Thyroid gland (tissue), 4 donors: ENCODE measurements around the gene PPP2R2B. TPM values are rescaled to one million over a fixed set of nuclear protein-coding genes. Genes with fewer than 3 reads are reported as not detected.

Source experiments
- DNase-seq, 2 donors: peaks; one replicate each; pipeline ENCODE4 v3.0.0-alpha.2; 2019
- H3K27ac ChIP-seq, 3 donors: fragments of 200-600 bp; sonication (generic); 1 replicate in 2 of 3; 2 replicates in 1 of 3; pipeline ENCODE4 v1.5.1; 2016 to 2019; ENCODE audit warnings: mild to moderate bottlenecking in 1 of 3, moderate library complexity in 1 of 3
- H3K27me3 ChIP-seq: fragments of 200-600 bp; sonication (generic); one replicate; pipeline ENCODE4 v1.5.1; 2019
- H3K36me3 ChIP-seq, 2 donors: fragments of 200-600 bp; sonication (generic); one replicate each; pipeline ENCODE4 v1.5.1; 2016 to 2019
- H3K4me1 ChIP-seq, 2 donors: fragments of 200-600 bp; sonication (generic); one replicate each; pipeline ENCODE4 v1.5.1; 2017 to 2019
- H3K4me3 ChIP-seq, 3 donors: fragments of 200-600 bp; sonication (generic); replicated peaks in 1 of 3; 1 replicate in 2 of 3; 2 replicates in 1 of 3; pipeline ENCODE4 v1.5.1; 2016; ENCODE audit warnings: mild to moderate bottlenecking in 1 of 3
- H3K9me3 ChIP-seq: fragments of 200-600 bp; sonication (generic); one replicate; pipeline ENCODE4 v1.5.1; 2017
- CTCF ChIP-seq, 6 experiments: fragments of 200-600 bp in 3 of 6; fragments of 450-650 bp in 3 of 6; sonication (generic) in 3 of 6; IDR thresholded peaks; one replicate each; pipeline ENCODE4 v1.5.1; 2016 to 2019; ENCODE audit warnings: antibody characterized with exemption in 6 of 6, mild to moderate bottlenecking in 2 of 6, inconsistent platforms in 1 of 6, moderate library complexity in 1 of 6
- POLR2A ChIP-seq, 2 donors: fragments of 450-650 bp; IDR thresholded peaks; one replicate each; pipeline ENCODE4 v1.6.1; 2017; ENCODE audit warnings: antibody characterized with exemption in 2 of 2, mild to moderate bottlenecking in 2 of 2, moderate library complexity in 1 of 2
- WGBS, 2 donors: methylation state at CpG; one replicate each; pipeline ENCODE4 v1.1.5; 2017; 5-methylcytosine and 5-hydroxymethylcytosine counted together
- intact Hi-C: fragments of 100-400 bp; cut with DNase I; formaldehyde crosslinking; loops from one replicate; pipeline ENCODE4 v1.15.1; 2023
- total RNA-seq, 4 donors: library from RNA; depleted of rRNA; stranded (reverse); fragments of >200 nt; gene quantifications; one replicate each; pipeline ENCODE4 v1.2.3, GENCODE V29; 2016

PPP2R2B gene
- total RNA-seq, 4 donors from 2014 or later, result 1.1 to 5.0 (median 2.9) TPM

- no peak for TF ChIP-seq POLR2A (IDR thresholded peaks at IDR 0.05)
- no peak for TF ChIP-seq CTCF (IDR thresholded peaks at IDR 0.05)
- 81 to 87% methylated on average over 2 of the region's 2 CpGs for WGBS, 2 donors
These were observed 283.5 kb downstream of the PPP2R2B start for GRCh38 chr5:146595088-146595487.

GRCh38 chr5:146592352-146592751 lies 286.2 kb downstream of the PPP2R2B start:
- Histone ChIP-seq H3K27ac (no peak overlapping the region), H3K9me3 (no peaks in the 10 kb centered on the region), H3K4me3 (no peak overlapping the region), H3K27me3 (no peaks in the 10 kb centered on the region), H3K4me1 (no peaks in the 10 kb centered on the region), H3K36me3 (no peaks in the 10 kb centered on the region)
- DNase-seq, result no peak
- intact Hi-C loops, result no loop called here
- TF ChIP-seq POLR2A (IDR thresholded peaks at IDR 0.05) (no peak), CTCF (IDR thresholded peaks at IDR 0.05) (no peak)
- WGBS, 2 donors, result 69 to 78% methylated on average over 2 of the region's 2 CpGs

More at GRCh38 chr5:146595088-146595487, 283.5 kb downstream of the PPP2R2B start:
- no peak overlapping the region for H3K4me3 ChIP-seq
- H3K9me3 ChIP-seq, result no peaks in the 10 kb centered on the region
- intact Hi-C loops, result no loop called here
- H3K27me3 ChIP-seq, result no peaks in the 10 kb centered on the region
- no peak overlapping the region for H3K27ac ChIP-seq
- no peaks in the 10 kb centered on the region for H3K36me3 ChIP-seq
- DNase-seq, result no peak
- H3K4me1 ChIP-seq, result no peaks in the 10 kb centered on the region

GRCh38 chr5:146589028-146589345 lies 289.6 kb downstream of the PPP2R2B start:
- no peak for TF ChIP-seq CTCF (IDR thresholded peaks at IDR 0.05)
- no peak for TF ChIP-seq POLR2A (IDR thresholded peaks at IDR 0.05)
- no peak for DNase-seq
- no peaks in the 10 kb centered on the region for H3K4me1 ChIP-seq
- no peaks in the 10 kb centered on the region for H3K36me3 ChIP-seq
- H3K4me3 ChIP-seq, result no peak overlapping the region
- 76 to 90% methylated on average over 3 of the region's 3 CpGs for WGBS, 2 donors
- H3K27me3 ChIP-seq, result no peaks in the 10 kb centered on the region
- H3K27ac ChIP-seq, result no peak overlapping the region
- H3K9me3 ChIP-seq, result no peaks in the 10 kb centered on the region
- intact Hi-C loops, result no loop called here

GRCh38 chr5:146588331-146589027 lies 290.1 kb downstream of the PPP2R2B start:
- Histone ChIP-seq H3K4me3 (no peak overlapping the region), H3K27me3 (no peaks in the 10 kb centered on the region), H3K4me1 (no peaks in the 10 kb centered on the region), H3K9me3 (no peaks in the 10 kb centered on the region), H3K36me3 (no peaks in the 10 kb centered on the region), H3K27ac (no peak overlapping the region)
- 66 to 71% methylated on average over 2 of the region's 2 CpGs for WGBS, 2 donors
- DNase-seq, result no peak
- intact Hi-C loops, result no loop called here
- TF ChIP-seq POLR2A (IDR thresholded peaks at IDR 0.05) (no peak), CTCF (IDR thresholded peaks at IDR 0.05) (no peak)

- DNase-seq, result no peak
- intact Hi-C loops, result no loop called here
- H3K36me3 ChIP-seq, result no peaks in the 10 kb centered on the region
- no peaks in the 10 kb centered on the region for H3K4me1 ChIP-seq
- no peaks in the 10 kb centered on the region for H3K9me3 ChIP-seq
- no peak overlapping the region for H3K27ac ChIP-seq
- 71 to 76% methylated on average over 5 of the region's 5 CpGs for WGBS, 2 donors
- TF ChIP-seq POLR2A (IDR thresholded peaks at IDR 0.05) (no peak), CTCF (IDR thresholded peaks at IDR 0.05) (no peak)
- H3K27me3 ChIP-seq, result no peaks in the 10 kb centered on the region
- H3K4me3 ChIP-seq, result no peak overlapping the region
These were observed 291.8 kb downstream of the PPP2R2B start for GRCh38 chr5:146586752-146587151.
